8988T (cell line): Measurements from ENCODE around the gene PTPN1.
"Not testable (repeated sequence)": the region's sequence is repeated elsewhere in the genome, so short reads cannot be mapped to it uniquely, and the experiment has no call there.

Experiments used
- DNase-seq: peaks from one replicate; pipeline ENCODE4 v3.0.0; 2011

PTPN1 gene

DNA sequence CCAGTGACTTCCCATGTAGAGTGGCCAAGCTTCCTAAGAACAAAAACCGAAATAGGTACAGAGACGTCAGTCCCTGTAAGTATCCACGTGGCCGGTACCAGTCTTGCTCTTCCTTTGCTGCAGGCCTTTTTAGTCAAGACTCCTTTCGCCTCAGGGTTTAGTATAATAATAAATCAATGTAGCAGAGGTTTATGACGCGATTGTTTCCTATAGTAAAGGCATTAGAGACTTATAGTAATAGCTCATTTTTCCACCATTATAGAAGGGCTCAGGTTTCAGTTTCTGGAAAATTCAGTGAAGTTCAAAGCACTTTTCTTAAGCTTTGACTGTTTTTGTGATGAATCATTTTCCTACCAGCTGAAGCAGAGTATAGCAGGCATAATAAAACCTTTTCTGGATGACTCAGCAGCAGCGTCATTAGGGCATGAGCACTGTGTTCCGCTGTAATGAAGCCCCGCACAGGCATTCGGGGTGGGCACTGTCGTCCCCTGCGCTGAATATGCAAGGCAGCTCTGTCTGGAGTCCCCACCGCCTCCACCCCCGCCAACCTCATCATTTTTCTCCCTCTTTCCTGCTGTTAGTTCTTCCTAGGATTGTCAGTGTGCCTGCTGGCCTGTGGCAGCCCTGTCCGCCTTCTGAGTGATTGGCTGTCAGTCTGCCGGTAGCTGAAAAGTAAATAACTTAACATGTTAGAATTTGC, 51.3 kb downstream of the PTPN1 start:
- peak; percentile 51 for DNase-seq

DNA sequence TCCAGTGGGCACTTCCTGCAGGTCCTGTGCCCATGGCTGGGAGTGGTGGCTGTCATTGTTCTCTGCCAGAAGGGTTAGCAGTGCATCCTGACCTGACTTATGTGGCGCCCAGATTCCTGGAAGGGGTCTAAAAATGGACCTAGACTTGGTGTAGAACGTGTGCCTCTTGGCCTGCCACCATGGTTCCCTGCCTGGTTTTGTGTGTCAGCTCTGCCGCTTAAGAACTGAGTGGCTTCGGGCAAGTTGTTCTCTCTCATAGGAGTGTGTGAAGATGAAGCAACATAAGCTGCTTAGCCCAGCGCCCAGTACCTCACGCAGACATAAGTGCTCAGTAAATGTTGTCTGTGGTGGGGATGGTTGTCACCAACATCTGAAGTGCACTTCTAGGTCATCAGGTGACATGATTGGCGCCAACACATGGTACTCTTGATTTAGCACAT, 52.1 kb downstream of the PTPN1 start:
- DNase-seq: no peak

DNA sequence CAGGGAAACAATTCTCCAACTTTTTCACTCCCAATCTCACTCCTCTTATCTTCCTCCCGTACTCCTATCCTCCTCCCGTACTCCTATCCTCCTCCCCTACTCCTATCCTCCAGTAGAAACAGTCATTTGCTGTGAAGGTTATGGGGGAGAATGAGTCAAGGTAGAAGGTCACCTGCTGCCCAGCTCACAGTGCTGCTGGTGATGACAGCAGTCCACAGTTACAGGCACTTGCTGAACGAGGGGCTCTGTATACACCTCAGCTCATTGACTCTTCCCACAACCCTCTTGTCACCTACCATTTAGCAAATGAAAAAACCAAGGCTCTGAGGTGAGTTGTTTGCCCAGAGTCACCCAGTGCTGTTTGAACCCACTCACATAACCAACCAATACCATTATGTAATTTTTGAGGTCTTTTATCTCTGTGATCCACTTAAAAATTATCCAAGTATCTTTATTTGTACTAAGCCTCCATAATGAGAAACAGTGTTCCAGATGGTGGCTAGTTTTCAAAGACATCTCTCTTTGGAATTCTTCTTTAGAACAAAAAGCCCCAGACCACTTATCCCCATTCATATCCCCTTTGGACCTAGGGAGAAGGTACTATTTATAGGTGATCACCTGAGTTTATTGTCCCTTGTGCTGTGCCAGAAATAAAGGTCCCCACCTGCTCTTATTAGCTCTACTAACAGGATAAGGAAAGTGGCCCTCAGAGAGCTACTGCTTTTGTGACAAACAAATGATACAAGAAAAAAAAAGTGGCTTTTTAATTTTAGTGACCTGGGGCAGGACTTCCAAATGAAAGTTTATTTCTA, 53.2 kb downstream of the PTPN1 start:
- DNase-seq: no peak

DNA sequence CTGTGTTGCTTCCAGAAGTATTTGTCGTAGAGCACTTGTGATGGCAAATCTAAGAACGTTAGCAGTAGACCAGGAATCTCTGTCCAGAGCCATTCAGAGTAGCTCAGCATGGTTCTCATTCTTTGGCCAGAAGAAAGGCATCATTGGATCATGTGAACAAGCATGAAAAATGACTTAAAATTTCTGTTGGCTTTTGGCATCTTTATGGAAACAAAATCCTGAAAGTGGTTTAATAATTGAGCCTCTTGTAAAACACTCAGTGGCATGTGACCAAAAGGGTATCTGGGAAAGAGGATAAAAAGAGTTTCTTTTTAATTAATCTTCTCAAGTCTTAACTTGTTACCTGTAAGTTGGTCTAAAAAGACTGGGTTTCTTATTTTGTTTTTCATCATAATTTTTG, 55.2 kb downstream of the PTPN1 start:
- DNase-seq: no peak

DNA sequence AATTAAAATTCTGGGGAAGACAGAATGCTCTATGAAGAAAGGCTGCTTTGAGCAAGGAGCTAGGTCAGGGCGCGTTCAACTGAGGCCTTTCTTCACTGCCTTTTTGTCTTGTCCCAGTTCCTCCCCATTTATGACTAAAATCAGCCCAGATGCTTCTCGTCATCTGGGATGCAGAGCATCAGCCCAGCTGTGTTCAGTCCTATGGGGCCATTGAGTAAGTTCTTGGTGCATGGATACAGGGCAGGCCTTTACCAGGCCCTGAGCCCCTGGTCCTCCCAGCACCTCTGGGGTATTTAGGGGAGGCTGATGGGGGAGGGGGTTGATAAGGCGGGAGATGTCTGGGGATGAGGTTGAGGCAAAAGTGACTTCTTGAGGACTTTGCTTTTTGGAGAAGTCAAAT, 55.7 kb downstream of the PTPN1 start:
- DNase-seq: no peak

DNA sequence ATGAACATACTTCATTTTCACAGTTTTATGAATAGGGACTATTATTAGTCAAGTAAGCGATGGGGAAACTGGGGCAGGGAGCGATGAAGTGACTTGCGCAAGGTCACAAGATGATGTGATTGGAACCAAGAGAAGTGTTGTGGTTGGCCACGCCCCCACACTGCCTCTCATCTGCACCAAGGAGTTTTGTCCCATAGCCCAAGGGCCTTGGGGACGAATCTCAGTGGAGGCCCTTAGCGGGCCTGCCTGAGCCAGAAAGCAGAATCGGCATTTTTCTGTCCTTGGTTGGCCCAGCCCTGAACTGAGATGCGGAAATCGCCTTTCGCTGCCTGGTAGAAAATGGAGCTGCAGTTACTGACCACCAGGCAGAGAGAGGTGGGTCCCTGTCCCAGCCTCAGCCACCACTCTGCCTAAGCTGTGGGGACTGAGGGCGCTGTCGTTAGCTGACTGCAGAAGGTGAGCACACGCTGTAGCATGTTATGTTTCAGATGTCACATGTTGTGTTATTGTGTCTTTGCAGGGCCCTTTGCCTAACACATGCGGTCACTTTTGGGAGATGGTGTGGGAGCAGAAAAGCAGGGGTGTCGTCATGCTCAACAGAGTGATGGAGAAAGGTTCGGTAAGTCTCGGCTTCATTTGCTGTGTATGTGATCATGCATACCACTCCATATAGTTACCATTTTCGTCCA, 57.8 kb downstream of the PTPN1 start:
- DNase-seq: no peak

DNA sequence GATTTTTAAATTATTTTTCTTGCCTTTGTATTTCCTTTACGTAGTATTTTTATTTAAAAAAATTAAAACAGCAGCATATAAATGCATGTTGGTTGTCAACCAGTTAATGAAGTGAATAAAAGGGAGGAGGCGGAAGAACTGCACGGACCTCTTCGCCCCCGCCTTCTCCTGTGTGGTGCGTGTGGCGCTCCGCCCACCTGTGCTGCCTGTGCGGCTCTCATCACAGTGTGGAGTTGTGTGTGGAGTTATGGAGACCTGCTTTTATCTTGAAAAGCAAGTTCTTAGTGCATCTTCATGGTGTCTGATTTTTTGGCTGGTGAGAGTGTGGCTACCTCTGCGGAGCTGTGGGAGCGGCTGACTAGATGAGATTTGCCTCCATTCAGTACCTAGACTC, 58.4 kb downstream of the PTPN1 start:
- no peak for DNase-seq

DNA sequence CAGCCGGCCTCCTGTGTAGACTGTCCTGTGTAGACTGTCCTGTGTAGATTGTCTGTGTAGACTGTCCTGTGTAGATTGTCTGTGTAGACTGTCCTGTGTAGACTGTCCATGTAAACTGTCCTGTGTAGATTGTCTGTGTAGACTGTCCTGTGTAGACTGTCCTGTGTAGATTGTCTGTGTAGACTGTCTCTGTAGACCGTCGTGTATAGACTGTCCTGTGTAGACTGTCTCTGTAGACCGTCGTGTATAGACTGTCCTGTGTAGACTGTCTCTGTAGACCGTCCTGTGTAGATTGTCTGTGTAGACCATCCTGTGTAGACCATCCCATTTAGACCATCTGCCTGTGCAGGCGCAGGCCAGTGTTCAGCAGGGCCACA, 59.3 kb downstream of the PTPN1 start:
- not testable (repeated sequence) for DNase-seq

DNA sequence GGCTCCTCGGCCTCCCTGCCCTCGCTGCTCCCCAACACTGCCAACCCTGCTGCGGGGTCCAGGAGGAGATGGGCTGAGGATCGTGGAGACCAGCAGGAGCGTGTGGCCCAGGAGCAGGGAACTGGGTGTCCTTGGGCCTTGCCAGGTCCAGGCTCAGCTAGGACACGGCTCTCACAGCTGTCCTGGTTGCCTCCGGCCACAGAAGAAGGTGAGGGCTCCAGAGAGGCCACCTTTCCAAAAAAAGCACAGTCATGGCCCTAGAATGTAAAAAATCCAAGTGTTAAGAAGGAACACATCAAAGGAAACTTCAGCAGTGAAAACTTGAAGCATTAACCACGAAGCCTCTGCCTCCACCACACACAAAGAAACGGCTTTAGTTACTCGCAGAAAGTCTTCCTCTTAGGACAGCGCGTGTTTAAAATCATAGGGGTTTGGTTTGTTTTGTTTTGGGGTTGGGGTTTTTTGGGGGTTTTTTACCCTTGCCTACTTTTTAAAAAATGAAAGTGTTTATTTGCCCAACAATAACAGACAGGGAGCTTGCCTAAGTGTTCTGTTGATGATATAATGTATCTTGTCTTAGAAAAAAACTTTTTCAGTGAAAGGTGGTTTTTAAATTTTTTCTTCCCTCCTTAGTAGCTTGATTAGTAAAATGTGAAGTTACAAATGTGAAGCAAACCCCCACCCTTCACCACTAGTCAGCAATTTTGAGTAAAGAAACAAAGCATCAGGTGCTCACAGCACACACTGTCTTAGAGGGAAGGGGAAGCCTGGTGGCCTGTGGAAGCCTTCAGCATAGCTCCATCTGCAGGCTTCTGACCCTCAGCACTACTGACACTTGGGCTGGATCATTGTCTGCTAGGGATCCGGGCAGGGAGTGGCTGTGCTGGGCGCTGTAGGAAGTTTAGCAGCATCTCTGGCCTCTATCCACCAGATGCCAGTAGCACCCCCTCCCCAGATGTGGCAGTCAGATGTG, 60.0 kb downstream of the PTPN1 start:
- DNase-seq: no peak

DNA sequence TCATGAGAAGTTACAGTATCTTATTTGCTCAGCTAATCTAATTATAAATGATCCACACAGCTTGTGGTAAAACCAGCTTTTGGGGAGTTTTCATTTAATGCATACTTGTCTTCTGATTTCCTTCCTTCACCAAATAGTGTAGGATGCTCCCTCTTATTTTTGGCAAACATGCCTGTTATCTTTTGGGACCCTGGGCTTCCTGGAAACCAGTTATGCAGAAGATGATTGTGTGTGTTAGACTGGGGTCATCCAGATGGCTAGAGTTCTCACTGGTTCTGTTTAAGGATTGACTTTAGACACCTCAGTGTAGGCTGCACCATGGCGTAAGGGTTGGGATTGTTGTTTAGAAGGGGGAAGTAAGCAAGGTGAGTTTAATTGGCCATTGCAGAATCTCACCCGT, 61.3 kb downstream of the PTPN1 start:
- no peak for DNase-seq

DNA sequence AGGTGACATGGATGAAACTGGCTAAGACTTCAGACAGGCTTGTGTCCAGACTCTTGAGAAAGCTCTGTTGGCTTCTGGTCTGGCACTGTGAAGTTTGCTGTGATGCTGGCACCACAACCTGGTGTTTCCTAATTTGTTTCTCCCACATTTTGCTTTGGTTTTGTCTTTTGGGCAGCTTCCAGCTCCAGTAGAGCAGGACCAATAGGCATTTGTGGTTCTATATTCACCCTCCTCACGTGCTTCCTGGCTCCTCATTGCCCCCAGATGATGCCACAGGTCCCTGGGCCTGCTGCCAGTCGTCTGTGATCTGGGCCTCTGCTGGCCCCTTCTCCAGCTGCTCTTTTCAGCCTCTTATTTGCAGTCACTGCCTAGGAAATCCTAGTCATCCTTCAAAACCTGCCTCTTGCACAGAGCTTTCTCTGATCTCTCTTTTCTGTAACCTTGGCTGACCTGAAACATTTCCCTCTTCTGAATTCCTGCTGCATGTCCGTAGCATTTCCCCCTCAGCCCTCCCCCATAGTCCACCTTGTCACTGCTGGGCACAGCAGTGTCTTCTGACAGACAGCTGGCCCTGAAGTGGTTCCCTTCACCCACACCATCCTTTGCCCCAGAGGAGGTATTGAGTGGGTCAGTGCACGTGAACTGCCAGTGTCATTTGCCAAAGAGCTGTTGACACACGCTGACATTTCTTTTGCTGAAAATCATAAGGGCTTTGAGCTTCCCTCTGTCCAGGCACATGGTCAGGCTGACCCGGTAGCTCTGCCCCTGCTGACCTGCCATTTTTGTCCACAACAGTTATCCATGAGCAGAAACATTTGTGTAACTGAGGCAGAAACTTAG, 63.0 kb downstream of the PTPN1 start:
- DNase-seq: no peak

DNA sequence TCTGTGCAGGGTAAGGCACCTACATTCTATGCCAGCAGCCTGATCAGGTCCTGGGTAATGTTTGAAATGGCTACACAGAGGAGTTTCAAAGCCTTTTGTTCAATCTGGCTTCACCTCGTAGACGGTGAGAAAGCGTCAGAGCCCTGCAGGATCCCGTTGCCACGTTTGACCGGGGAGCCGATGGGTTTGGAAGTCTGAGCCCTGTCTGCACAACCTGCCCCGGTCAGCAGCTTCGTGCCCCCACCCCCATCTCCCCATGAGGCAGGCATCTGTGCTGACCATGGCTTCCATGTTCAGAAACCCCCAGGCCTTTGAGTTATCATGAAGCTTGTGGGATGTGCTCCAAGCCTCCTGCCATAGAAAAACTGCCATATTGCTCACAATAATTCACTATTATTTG, 63.9 kb downstream of the PTPN1 start:
- no peak for DNase-seq

DNA sequence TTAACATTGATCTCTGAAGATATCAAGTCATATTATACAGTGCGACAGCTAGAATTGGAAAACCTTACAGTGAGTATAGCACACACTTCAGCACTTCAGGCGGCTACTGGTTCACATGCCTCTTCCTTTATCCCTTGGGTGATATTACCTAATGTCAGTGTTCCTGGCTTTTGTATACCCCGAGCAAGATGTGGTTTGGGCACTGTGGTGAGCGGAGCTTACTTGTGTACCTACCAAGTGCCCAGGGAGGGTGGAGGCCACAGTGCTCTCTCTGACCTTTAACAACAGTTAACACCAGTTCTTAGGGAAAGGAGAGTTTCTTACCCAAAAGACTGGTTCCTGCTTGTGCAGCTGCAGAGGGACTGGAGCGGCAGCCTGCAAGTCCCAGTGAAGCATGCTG, 64.4 kb downstream of the PTPN1 start:
- DNase-seq: no peak

DNA sequence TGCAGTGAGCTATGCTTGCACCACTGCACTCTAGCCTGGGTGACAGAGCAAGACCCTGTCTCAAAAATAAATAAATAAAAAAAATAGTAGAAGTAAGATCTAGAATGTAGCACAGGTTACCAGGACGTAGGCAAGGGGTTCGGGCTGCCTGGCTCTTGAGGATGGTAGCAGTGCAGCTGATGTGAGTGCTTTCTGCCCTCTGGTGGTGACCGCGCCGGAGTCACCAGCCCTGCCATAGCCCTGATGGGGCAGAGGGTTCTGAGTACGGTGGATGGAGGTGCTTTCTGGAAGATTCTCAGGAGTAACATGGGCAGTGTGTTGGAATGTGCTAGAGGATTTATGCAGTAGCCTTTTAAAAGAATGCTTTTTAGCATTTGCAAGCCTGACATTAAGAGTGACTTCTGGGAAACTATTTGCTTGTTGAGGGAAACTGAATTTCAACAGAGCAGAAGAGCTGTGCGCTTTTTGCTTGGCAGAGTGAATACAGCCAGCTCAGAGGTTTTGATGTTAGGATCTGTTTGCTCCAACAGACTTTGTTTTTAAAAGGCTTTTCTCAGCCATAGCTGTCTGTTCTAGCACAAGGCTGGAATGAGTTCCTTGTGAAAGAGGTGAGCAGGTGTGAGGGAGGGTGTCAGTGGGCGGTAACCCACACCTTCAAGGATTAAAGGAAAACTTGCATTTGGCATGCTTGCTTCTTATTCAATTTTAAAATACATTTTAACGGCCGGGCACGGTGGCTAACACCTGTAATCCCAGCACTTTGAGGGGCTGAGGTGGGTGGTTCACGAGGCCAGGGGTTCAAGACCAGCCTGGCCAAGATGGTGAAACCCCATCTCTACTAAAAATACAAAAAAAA, 65.9 kb downstream of the PTPN1 start:
- DNase-seq: peak; percentile 74

DNA sequence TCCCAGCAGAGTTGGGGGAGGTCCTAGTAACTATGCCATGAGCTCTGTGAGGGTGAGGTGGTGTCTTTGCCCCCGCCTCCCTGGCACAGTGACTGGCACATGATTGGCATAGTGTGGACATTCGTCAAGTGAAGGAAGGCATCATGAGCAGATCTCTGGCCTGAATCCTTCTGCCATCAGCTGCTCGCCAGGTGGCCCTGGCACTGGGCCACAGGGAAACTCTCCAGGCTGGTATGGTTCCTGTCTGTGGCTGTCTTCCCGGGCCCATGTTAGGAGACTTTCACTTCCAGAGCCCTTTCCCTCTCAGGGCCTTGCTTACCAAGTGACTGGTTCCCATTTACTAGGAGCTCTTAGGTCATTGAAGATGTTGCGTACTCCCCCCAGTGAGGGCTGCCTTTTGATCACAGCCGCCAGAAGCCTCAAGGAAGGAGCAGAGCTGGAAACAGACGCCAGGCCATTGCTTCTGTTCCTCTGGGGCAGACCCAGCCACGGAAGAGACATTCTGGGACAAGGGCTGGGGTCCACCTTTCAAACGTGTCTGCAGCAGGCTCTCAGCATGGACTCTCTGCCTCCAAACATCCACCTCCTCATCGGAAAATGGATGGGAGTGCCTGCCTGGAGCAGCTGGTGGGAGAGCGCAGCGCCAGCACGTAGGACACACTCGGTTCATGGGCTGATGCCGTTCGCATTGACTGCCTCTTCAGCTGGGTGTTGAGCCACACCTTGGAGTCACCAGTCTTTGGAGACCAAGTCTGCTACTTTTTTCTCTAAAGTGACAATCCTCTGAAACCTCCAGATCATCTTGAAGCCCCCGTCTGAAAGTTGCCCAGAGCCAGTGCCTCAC, 67.2 kb downstream of the PTPN1 start:
- DNase-seq: no peak

DNA sequence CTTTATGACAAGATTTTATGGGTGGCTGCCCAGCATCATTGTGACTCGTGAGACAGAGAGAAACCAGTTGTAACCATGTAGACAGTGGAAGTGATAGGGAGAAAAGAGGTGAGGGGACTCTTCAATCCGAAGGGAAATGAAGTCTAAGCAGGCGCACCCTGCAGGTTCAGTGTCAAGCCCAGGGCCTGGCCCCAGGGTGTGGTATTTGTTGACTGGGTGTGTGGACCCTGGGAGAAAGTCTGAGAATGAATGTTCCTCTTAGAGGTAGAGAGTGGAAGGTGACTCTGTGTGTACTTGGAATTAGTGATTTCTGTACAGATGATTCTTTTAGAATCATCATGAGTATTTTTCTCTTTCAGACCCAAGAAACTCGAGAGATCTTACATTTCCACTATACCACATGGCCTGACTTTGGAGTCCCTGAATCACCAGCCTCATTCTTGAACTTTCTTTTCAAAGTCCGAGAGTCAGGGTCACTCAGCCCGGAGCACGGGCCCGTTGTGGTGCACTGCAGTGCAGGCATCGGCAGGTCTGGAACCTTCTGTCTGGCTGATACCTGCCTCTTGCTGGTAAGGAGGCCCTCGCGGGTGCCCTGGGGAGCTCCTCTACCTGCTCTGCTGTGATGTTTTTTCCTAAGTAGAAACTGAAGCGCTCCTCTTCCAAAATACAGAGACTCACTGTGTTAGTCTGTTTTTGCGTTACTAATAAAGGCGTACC, 68.0 kb downstream of the PTPN1 start:
- DNase-seq: no peak

DNA sequence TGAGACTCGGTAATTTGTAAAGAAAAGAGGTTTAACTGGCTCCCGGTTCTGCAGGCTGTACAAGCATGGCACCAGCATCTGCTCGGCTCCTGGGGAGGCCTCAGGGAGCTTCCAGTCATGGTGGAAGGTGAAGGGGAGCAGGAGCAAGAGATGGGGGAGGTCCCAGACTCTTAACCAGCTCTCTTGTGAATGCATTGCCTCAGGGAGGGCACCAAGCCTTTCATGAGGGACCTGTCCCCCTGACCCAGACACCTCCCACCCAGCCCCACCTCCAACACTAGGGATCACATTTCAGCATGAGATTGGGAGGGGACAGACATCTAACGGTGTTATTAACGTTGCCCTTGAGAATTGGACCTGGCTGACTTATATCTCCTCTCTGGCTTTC, 68.6 kb downstream of the PTPN1 start:
- no peak for DNase-seq

DNA sequence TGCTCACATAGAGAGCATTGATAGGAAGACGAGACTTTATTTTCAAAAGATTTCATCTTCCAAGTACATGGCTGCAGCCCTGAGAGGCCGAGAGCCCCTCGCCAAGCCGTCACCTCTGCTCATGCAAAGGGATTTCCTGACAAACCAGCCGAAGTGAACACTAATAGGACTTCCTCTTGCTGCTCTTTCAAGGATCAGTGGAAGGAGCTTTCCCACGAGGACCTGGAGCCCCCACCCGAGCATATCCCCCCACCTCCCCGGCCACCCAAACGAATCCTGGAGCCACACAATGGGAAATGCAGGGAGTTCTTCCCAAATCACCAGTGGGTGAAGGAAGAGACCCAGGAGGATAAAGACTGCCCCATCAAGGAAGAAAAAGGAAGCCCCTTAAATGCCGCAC, 69.3 kb downstream of the PTPN1 start:
- no peak for DNase-seq
